Activated T-cell treated with anti-CD3 and anti-CD28 coated beads for 1 hour (primary cell): ENCODE measurements around the gene TAS2R9.
"Not testable (repeated sequence)": the region's sequence is repeated elsewhere in the genome, so short reads cannot be mapped to it uniquely, and the experiment has no call there.

Source experiments
- DNase-seq: peaks from one replicate; pipeline ENCODE4 v3.0.0-alpha.2; 2020; ENCODE audit warnings: low read depth

The TAS2R9 gene

GRCh38 chr12:10810068-10810467 lies at the start of gene TAS2R9:
Gene TAS2R9, minus strand, starts transcription at chr12:10810168. Its CDS starts 93 bp downstream, at chr12:10810075.
- DNase-seq, result no peak

GRCh38 chr12:10855807-10856206 lies 45.8 kb upstream of the TAS2R9 start:
- no peak for DNase-seq

- no peak for DNase-seq
Measured at GRCh38 chr12:10853776-10854175, 43.8 kb upstream of the TAS2R9 start.

- no peak for DNase-seq
Measured at GRCh38 chr12:10851243-10851858, 41.4 kb upstream of the TAS2R9 start.

GRCh38 chr12:10849425-10849878 lies 39.5 kb upstream of the TAS2R9 start, which contains the start of gene PRR4:
Gene PRR4, minus strand, starts transcription at chr12:10849475. Its CDS starts 38 bp downstream, at chr12:10849437.
- DNase-seq, result no peak

- no peak for DNase-seq
Measured at GRCh38 chr12:10847744-10848143, 37.8 kb upstream of the TAS2R9 start.

GRCh38 chr12:10842862-10843261 lies 32.9 kb upstream of the TAS2R9 start:
- no peak for DNase-seq

GRCh38 chr12:10838461-10838860 lies 28.5 kb upstream of the TAS2R9 start:
- DNase-seq, result no peak

GRCh38 chr12:10829994-10830393 lies 20.0 kb upstream of the TAS2R9 start:
- no peak for DNase-seq

- no peak for DNase-seq
Measured at GRCh38 chr12:10826258-10826657, 16.3 kb upstream of the TAS2R9 start, which contains the start of gene TAS2R10. Gene TAS2R10, minus strand, starts transcription at chr12:10826358. Its CDS starts 89 bp downstream, at chr12:10826269.

GRCh38 chr12:10824957-10825356 lies 15.0 kb upstream of the TAS2R9 start:
- no peak for DNase-seq

- DNase-seq, result no peak
Measured at GRCh38 chr12:10811883-10812536, 2.0 kb upstream of the TAS2R9 start.

GRCh38 chr12:10807186-10807585 lies 2.8 kb downstream of the TAS2R9 start, which contains the start of gene TAS2R8:
Gene TAS2R8, minus strand, starts transcription at chr12:10807286. Its CDS starts 306 bp downstream, at chr12:10806980.
- DNase-seq, result no peak

GRCh38 chr12:10802587-10802986 lies 7.4 kb downstream of the TAS2R9 start, which contains the start of gene TAS2R7:
Gene TAS2R7, minus strand, starts transcription at chr12:10802627. Its CDS starts 57 bp downstream, at chr12:10802570.
- DNase-seq, result no peak

GRCh38 chr12:10801741-10802140 lies 8.2 kb downstream of the TAS2R9 start:
- no peak for DNase-seq

- no peak for DNase-seq
Measured at GRCh38 chr12:10794222-10794621, 15.7 kb downstream of the TAS2R9 start.

- not testable (repeated sequence) for DNase-seq
Measured at GRCh38 chr12:10791769-10792168, 18.2 kb downstream of the TAS2R9 start.

GRCh38 chr12:10783252-10783651 lies 26.7 kb downstream of the TAS2R9 start:
- DNase-seq, result no peak

GRCh38 chr12:10779103-10779502 lies 30.9 kb downstream of the TAS2R9 start:
- DNase-seq, result no peak

- DNase-seq, result no peak
Measured at GRCh38 chr12:10771132-10771733, 38.7 kb downstream of the TAS2R9 start.

- no peak for DNase-seq
Measured at GRCh38 chr12:10759657-10760056, 50.3 kb downstream of the TAS2R9 start.
